Prostate gland (tissue), 2 donors: ENCODE data around the gene SHISA6.

Experiments used
- CTCF ChIP-seq, 4 experiments: fragments of 200-600 bp in 2 of 4; fragments of 450-650 bp in 2 of 4; sonication (generic) in 2 of 4; IDR thresholded peaks; 1 replicate in 3 of 4; 2 replicates in 1 of 4; pipeline ENCODE4 v1.5.1; 2016 to 2019; ENCODE audit warnings: antibody characterized with exemption in 4 of 4, mild to moderate bottlenecking in 2 of 4, moderate library complexity in 2 of 4
- POLR2AphosphoS5 ChIP-seq: sonication (generic); formaldehyde crosslinking; IDR thresholded peaks from one replicate; pipeline ENCODE4 v1.6.1; 2017; ENCODE audit warnings: antibody characterized with exemption

GRCh38 chr17:11304568-11304967 is 63.6 kb downstream of the SHISA6 start:
- no peak for TF ChIP-seq CTCF (IDR thresholded peaks at IDR 0.05)
- peak; percentile 19 for TF ChIP-seq POLR2AphosphoS5
